Skin of body (tissue), 2 donors: ENCODE data around the gene FADS2. TPM values are rescaled to one million over a fixed set of nuclear protein-coding genes. Genes with fewer than 3 reads are reported as not detected.

ENCODE experiments used
- DNase-seq: peaks from one replicate; lab custom pipeline; 2025; lab: John Stamatoyannopoulos, UW
- total RNA-seq: library from RNA; depleted of rRNA; stranded (reverse); fragments of >200 nt; gene quantifications from one replicate; pipeline ENCODE4 v1.2.3, GENCODE V29; 2014

FADS2 gene
- total RNA-seq, 1 donor from 2014 or later, result 32.0 TPM

GRCh38 chr11:61820174-61820573, 7.9 kb upstream of the FADS2 start:
- no peak for DNase-seq

DNA sequence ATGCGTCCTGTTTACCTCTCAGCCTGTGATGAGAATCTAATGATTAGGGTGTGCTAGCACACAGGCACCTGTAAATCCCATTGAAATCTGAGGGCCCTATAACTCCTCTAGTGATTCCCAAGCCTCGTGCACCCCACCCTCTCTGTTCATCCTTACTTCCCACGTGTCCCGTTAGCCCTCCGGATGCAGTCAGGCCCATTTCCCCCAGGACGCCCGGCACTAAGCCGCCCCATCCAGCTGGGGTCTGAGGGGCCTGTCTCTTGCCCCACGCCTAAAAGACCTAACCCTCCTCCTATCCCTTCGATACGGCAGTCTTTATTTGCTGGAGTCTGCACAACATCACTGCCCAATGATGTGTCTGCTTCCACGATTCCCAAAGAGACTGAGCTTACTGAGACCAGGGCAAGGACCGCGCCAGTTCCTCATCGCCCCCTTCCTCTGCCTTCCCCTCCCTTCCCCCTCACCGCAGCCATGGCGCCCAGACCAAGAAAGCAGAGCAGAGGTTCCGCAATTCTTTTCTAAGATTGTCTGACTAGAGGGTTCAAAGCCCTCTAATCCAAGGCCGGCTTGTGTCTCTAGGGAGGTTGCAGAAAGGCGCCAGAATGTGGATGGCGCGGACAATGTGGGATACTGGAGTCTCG, 1.1 kb upstream of the FADS2 start:
- DNase-seq, result peak; percentile 52

- no peak for DNase-seq
Measured at GRCh38 chr11:61828379-61828628, 204 bp downstream of the FADS2 start.

DNA sequence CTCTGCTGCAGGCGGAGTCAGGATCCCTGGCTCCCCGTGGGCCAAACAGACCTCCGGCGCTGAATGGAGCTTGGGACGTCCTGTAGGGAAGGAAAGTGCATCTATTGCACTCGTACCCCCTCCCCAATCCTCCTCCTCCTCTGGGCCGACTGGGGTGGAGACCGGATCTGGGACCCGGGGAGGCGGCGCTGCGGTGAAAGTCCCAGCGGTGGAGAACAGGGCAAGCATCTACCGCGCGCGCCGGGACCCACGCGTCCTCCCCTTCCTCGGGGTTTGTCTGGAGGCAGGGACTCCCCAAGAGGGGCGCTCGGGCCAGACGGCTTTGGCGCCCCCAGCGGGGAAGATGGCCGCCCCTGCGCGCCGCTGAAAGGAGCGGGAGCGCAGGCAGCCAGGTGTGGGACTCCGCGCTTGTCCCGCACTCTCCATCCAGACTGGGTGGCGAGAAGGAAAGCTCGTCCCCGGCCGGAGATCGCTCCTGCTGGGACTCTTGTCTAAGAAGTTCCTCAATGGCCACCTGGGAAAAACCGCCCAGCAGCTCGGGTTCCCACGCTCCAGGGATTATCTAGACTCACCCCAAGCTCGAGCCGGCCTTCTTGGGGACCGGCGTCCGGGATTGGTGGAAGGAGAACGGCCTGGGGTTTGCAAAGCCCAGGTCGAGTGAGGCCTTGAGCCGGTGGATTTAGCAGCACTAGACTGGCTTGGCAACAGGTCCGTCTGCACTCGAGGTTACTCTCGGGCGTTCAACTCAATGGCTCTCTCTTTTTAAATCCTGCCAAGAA, 718 bp downstream of the FADS2 start:
- DNase-seq, result no peak

DNA sequence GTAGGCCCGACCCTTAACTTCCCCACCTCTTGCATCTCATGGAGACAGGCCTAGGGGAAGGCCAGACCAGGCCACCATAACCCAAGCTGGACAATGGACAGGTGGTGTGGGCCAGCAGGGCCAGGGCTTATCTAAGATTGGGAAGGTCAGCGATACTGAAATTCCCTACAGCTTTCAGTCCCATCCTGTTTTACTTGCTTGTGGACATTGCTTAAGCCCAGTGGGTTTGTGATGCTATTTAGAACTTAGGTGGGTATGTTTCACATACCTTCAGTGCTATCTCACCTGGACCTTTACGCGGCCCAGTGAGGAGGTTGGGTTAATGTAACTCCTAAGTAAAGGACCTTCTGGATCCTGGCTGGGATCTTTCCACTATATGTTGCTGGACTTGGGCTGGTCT, 1.7 kb downstream of the FADS2 start:
- DNase-seq, result no peak

DNA sequence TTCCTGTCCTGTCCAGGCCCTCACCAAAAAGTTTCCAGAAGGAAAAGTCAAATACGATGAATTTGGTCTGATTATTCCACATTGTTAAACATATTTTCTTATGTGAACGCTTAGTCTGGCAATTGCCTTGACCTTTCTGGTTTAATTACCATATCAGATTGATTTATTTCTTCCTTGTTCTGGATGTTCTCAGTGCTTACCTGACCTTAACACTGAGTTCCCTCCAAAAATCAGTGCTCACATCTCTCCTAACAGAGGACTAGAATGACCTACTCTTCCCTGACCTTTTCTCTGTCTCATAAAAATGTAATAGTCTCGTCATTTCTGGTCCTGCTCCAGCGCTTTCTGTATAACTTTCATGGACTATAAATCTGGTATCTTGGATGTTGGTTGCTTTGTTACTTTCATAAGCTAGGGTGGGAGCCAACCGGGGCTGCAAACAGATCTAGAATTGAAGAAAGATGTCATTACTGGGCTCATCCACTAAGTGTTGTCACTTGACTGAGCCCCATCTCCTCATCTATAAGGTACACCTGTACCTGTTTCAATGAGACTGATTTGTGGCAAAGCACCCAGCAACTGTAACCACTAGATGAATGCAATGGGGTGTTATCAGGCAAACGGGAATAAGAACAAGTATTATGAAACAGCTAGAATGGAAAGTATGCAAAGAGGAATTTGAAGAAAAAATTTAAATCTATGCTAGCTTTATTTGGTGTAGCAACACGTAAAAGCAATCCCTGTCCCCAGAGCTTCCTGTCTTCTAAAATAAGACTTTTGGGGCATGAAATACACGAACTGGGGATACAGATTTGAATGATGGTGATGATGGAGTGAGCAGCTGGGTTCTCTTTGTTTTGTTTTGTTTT, 2.4 kb downstream of the FADS2 start:
- DNase-seq, result peak; percentile 47

GRCh38 chr11:61832207-61832606, 4.1 kb downstream of the FADS2 start:
- DNase-seq, result no peak

DNA sequence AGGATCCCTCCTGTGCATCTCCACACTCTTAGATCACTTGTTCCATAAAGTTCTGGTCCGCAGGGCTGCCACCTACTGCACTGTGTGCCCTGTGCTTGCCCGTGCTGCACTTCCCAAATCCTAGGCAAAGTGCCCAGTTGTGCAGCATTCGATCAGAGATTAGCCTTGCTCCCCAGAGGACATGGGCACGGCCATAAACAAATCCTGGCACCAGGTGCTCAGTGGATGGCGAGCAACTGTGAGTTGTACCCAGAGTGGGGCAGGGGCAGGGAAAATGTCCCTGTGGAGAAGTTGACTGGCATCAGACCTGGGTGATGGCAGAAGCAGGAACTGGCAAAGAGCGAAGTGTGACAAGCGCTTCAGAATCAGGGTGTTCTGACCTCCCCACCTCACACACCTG, 4.7 kb downstream of the FADS2 start:
- no peak for DNase-seq

- no peak for DNase-seq
Measured at GRCh38 chr11:61833471-61833870, 5.4 kb downstream of the FADS2 start.

- DNase-seq, result no peak
Measured at GRCh38 chr11:61833926-61834277, 5.8 kb downstream of the FADS2 start.

DNA sequence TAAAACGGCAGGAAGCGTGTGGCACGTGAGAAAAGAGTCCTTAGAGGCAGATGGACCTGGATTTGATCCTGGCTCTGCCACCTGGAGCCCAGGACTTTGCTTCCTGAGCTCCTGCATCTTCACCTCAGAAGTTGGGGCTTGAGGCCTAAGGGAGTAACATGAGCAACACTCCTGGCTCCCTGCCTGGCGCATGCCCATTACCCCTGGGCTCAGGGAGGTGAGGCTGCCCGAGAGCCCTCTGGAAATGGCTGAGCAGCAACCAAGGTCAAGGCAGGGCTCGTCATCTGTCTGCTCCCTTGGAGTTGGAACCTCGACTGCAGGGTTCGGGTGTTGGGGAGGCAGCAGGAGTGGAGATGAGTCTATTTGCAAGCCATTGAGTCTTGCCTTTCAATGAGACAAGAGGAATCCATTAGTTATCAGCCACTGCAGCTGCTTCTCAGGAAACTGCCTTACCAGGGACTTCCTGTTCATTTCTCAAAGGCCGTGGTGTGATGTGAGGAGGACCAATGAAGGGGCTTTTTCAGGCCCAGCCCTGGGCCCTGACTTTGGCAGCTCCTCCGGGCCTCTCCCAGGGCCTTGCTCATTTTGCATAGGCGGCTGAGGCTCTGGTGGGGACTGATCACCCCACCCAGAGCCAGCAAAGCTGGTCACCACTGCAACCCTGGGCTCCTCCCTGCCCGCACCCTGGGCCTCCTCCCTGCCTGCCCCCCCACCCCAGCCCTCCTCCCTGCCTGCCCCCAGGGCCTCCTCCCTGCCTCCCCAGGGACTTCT, 6.4 kb downstream of the FADS2 start:
- peak; percentile 80 for DNase-seq

DNA sequence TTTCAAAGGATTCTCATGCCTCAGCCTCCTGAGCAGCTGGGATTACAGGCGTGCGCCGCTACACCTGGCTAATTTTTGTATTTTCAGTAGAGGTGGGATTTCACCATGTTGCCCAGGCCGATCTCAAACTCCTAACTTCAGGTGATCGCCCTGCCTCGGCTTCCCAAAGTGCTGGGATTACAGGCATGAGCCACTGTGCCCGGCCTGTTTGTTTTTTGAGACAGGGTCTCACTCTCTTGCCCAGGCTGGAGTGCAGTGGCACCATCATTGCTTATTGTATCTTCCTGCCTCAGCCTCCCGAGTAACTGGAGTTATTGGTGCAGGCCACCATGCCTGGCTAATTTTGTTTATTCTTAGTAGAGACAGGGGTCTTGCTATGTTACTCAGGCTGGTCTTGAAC, 8.1 kb downstream of the FADS2 start:
- no peak for DNase-seq

GRCh38 chr11:61837411-61838005, 9.4 kb downstream of the FADS2 start:
- DNase-seq, result no peak

- no peak for DNase-seq
Measured at GRCh38 chr11:61838501-61838900, 10.4 kb downstream of the FADS2 start.

DNA sequence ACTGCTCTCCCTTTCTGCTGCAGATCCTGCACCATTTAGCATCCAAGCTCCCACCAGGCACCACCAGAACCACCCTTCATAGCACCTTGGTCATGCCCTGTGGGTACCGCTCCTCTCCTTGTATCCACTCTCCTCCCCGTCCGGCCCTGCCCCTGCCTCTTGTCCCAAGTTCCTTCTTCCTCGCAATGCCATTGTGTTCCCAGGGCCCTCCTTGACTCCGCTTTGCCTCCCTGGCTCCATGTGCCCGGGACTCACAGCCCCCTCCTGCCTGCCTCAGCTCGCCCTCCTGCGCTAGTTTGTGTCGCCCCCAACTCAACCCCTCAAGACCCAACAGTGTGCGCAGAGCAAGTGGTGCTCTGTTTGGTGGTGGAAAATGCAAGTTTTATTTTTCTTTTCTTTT, 10.8 kb downstream of the FADS2 start:
- no peak for DNase-seq

- DNase-seq, result no peak
Measured at GRCh38 chr11:61839742-61840141, 11.6 kb downstream of the FADS2 start.

DNA sequence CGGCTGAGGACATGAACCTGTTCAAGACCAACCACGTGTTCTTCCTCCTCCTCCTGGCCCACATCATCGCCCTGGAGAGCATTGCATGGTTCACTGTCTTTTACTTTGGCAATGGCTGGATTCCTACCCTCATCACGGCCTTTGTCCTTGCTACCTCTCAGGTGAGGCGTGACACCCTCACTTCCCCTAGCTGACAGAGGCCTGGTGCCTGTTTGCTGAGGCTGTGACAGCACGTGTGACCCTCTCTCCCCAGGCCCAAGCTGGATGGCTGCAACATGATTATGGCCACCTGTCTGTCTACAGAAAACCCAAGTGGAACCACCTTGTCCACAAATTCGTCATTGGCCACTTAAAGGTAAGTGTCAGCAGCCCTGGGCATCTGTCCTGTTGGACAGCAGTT, 12.3 kb downstream of the FADS2 start:
- DNase-seq, result no peak

DNA sequence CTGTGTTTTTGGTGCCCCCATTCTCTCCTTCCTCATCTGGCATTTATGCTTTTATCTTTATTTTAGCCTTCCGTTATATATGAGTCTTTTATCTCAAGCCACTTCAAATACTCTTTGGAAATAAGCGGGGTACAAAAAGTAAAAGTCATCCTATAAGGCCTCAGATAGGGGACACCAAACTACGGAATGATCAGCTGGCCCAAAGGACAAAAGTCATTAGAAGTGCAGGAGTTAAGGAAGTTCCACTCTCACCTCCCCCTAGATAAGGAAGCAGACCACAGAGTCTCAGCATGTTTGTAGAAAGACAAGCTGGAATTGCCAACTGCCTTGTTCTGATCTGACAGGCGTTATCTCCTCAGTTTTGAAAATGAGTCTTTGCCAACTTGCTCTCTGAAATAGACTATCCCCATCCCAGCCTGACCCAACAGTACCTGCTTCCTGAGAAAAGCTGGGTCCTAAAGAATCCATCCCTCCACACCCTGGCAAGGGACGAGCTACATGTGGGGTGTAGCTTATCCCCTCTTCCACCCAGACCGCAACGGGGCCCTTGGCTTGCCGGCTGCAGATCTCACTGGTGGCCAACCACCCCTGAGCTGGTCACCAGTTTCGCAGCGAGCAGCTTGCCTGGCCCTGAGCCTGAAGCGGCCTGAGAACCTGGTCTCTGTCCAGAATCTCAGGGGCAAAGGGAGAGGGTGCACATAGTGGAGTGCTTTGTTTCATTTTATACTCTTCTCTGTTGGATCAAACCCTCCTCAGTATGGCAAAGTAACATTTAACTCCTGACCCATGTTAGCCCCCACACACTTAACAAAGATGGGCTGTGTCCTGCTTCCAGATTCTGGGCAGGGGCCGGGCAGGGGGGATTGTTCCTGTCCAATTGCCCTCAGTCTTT, 13.8 kb downstream of the FADS2 start:
- DNase-seq, result no peak

- DNase-seq, result no peak
Measured at GRCh38 chr11:61842528-61842820, 14.4 kb downstream of the FADS2 start.

- DNase-seq, result peak; percentile 15
Measured at GRCh38 chr11:61844909-61845565, 16.9 kb downstream of the FADS2 start.
